ENCODE data around the gene HM13. TPM values are rescaled to one million over a fixed set of nuclear protein-coding genes. Genes with fewer than 3 reads are reported as not detected.
"Not testable (repeated sequence)": the region's sequence is repeated elsewhere in the genome, so short reads cannot be mapped to it uniquely, and the experiment has no call there.

Gene HM13
- total RNA-seq, 2 donors from 2014 or later = 129 to 164 TPM

GRCh38 chr20:31521267-31521666 is 7.0 kb downstream of the HM13 start:
- peaks cover 27% of the 10 kb centered on the region for H3K4me1 Mint-ChIP-seq
- H3K9me3 Mint-ChIP-seq; H3K27me3 Mint-ChIP-seq; H3K4me3 Mint-ChIP-seq; ATAC-seq (replicated peaks); H3K27ac Mint-ChIP-seq: not testable (repeated sequence)
- peaks cover 75% of the 10 kb centered on the region for H3K36me3 Mint-ChIP-seq (ENCODE audit: low read depth)

- Mint-ChIP-seq H3K36me3 (ENCODE audit: low read depth) (peaks cover 90% of the 10 kb centered on the region), H3K27ac (no peak overlapping the region), H3K9me3 (no peaks in the 10 kb centered on the region), H3K27me3 (no peaks in the 10 kb centered on the region), H3K4me1 (peaks cover 27% of the 10 kb centered on the region), H3K4me3 (no peak overlapping the region)
- no peak for ATAC-seq (replicated peaks)
Observed at GRCh38 chr20:31522731-31523130, 8.5 kb downstream of the HM13 start.

DNA sequence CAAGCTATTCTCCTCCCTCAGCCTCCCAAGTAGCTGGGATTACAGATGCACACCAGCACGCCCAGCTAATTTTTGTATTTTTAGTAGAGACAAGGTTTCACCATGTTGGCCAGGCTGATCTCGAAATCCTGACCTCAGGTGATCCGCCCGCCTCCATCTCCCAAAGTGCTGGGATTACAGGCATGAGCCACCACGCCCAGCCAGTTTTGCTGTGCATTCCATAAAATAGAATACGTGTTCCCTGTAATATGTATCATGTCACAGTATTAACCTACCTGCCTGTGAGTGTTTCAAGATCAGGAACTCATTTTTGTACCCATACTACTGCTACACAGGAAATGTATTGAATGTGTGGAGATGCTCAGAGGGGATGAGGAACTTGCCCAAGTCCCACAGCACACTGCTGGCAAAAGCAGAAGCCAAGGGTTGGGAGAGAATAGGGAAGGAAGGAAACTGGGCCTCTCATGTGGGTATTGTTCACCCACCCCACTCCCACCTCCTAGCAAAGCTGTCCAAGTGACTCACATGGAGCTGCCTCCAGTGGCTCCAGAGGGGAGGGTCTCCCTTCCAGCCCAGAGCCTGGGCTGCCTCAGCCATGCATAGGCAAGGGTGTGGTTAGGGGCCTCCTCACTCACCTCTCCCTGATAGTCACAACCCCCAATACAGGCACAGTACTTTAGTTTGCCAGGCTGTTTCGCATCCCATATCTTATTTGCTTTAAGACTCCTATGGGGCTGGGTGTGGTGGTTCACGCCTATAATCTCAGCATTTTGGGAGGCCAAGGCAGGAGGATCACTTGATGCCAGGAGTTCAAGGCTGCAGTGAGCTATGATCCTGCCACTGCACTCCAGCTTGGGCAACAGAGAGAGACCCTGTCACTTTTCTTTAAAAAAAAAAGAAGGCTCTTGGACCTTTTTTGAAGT is 9.4 kb downstream of the HM13 start:
- H3K36me3 Mint-ChIP-seq (ENCODE audit: low read depth) = peaks cover 98% of the 10 kb centered on the region

DNA sequence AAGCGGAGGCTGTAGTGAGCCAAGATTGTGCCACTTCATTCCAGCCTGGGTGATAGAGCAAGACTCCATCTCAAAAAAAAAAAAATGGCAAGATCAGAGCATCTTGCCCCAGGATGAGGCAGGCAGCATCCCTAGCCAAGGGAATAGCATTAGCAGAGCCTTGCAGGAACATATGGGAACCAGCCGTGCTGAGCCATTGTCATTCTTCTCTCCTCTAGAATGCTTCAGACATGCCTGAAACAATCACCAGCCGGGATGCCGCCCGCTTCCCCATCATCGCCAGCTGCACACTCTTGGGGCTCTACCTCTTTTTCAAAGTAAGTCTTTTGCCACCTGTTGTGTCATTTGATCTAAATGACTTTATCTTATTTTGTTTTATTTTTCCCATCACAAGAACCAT is 13.0 kb downstream of the HM13 start:
- ATAC-seq (replicated peaks) = no peak
- no peaks in the 10 kb centered on the region for H3K9me3 Mint-ChIP-seq

More for the DNA sequence above, 9.4 kb downstream of the HM13 start:
- H3K27me3 Mint-ChIP-seq = no peaks in the 10 kb centered on the region
- H3K9me3 Mint-ChIP-seq = no peaks in the 10 kb centered on the region
- H3K4me3 Mint-ChIP-seq = no peak overlapping the region
- no peak overlapping the region for H3K27ac Mint-ChIP-seq
- ATAC-seq (replicated peaks) = no peak
- peaks cover 27% of the 10 kb centered on the region for H3K4me1 Mint-ChIP-seq

GRCh38 chr20:31535298-31535697 is 21.1 kb downstream of the HM13 start:
- Mint-ChIP-seq H3K9me3 (no peaks in the 10 kb centered on the region), H3K27ac (no peak overlapping the region), H3K36me3 (ENCODE audit: low read depth) (peaks cover 100% of the 10 kb centered on the region), H3K4me1 (peaks cover 30% of the 10 kb centered on the region), H3K27me3 (no peaks in the 10 kb centered on the region), H3K4me3 (no peak overlapping the region)
- ATAC-seq (replicated peaks) = no peak

More for the DNA sequence above, 13.0 kb downstream of the HM13 start:
- H3K4me3 Mint-ChIP-seq = no peak overlapping the region
- H3K27me3 Mint-ChIP-seq = no peaks in the 10 kb centered on the region
- peaks cover 98% of the 10 kb centered on the region for H3K36me3 Mint-ChIP-seq (ENCODE audit: low read depth)
- no peak overlapping the region for H3K27ac Mint-ChIP-seq
- peaks cover 10% of the 10 kb centered on the region for H3K4me1 Mint-ChIP-seq

GRCh38 chr20:31536575-31536974 is 22.3 kb downstream of the HM13 start:
- Mint-ChIP-seq H3K27ac (peak overlapping the region; percentile 51), H3K9me3 (no peaks in the 10 kb centered on the region), H3K36me3 (ENCODE audit: low read depth) (peaks cover 98% of the 10 kb centered on the region), H3K4me3 (no peak overlapping the region), H3K4me1 (peaks cover 30% of the 10 kb centered on the region), H3K27me3 (no peaks in the 10 kb centered on the region)
- no peak for ATAC-seq (replicated peaks)

DNA sequence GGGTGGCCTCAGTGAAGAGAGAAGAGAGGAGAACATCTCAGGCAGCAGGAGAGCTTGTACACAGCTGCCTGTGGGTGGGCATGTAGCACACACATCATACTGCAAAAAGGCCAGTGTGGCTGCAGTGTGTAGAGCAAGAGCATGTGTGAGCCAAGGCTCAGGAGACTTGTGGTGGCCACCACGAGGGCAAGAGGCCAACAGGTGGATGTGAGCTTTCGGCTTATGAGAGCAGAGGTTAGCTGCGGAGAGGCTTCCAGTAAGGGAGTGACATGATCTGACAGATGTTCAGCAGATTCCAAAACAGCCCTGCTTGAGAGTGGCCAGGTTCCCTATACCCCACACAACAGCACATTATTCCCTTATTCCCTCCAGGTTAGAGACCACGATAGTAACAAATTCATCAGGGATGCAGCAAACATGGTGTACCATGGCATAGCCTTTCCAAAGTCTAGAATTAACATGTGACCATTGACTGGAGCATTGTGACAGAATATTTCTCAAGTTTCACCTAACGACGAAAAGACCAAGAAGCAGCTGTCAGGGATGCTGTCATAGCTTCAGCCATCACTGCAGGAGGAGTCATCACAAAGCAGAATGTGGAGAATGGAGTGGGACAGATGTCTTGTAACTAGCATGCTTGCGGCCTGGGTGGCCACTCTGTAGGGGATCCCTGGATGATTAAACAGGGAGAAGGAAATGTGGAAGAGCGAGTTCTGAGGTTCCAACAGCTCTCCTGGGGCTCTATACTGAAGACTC is 23.1 kb downstream of the HM13 start:
- H3K9me3 Mint-ChIP-seq = no peaks in the 10 kb centered on the region
- H3K4me1 Mint-ChIP-seq = peaks cover 32% of the 10 kb centered on the region
- H3K27ac Mint-ChIP-seq = peak overlapping the region; percentile 72
- peaks cover 98% of the 10 kb centered on the region for H3K36me3 Mint-ChIP-seq (ENCODE audit: low read depth)
- no peak for ATAC-seq (replicated peaks)
- no peaks in the 10 kb centered on the region for H3K27me3 Mint-ChIP-seq
- H3K4me3 Mint-ChIP-seq = no peak overlapping the region

GRCh38 chr20:31537890-31538289 is 23.6 kb downstream of the HM13 start:
- ATAC-seq (replicated peaks) = no peak
- H3K27me3 Mint-ChIP-seq = no peaks in the 10 kb centered on the region
- no peaks in the 10 kb centered on the region for H3K9me3 Mint-ChIP-seq
- peaks cover 32% of the 10 kb centered on the region for H3K4me1 Mint-ChIP-seq
- H3K36me3 Mint-ChIP-seq (ENCODE audit: low read depth) = peaks cover 98% of the 10 kb centered on the region
- H3K27ac Mint-ChIP-seq = peak overlapping the region; percentile 72
- H3K4me3 Mint-ChIP-seq = no peak overlapping the region

DNA sequence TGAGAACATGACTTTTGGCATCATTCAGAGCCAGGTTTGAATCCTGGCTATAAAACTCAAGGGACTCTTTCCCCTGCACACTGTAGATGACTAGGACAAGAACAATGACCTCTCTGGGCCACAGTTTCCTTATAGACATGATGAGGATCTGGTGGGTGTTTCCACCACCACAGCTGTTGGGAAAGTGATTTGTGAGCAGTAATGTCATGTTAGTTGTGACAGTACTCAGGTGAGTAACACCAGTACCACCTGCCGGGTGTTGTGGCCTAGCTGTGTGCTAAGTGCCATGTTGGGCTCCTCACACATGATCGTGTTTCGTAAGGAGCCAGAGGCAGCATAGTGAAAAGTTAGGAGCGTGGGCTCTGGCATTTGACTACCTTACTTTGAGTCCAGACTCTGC is 24.1 kb downstream of the HM13 start:
- no peak overlapping the region for H3K4me3 Mint-ChIP-seq
- peak; percentile 12 for ATAC-seq (replicated peaks)
- peaks cover 32% of the 10 kb centered on the region for H3K4me1 Mint-ChIP-seq
- H3K27ac Mint-ChIP-seq = peak overlapping the region; percentile 72
- H3K9me3 Mint-ChIP-seq = no peaks in the 10 kb centered on the region
- peaks cover 97% of the 10 kb centered on the region for H3K36me3 Mint-ChIP-seq (ENCODE audit: low read depth)
- no peaks in the 10 kb centered on the region for H3K27me3 Mint-ChIP-seq

GRCh38 chr20:31539636-31540035 is 25.4 kb downstream of the HM13 start:
- H3K36me3 Mint-ChIP-seq (ENCODE audit: low read depth) = peaks cover 93% of the 10 kb centered on the region
- H3K4me3 Mint-ChIP-seq; ATAC-seq (replicated peaks); H3K9me3 Mint-ChIP-seq; H3K27me3 Mint-ChIP-seq: not testable (repeated sequence)
- peaks cover 27% of the 10 kb centered on the region for H3K4me1 Mint-ChIP-seq
- H3K27ac Mint-ChIP-seq = peak overlapping the region; percentile 72

DNA sequence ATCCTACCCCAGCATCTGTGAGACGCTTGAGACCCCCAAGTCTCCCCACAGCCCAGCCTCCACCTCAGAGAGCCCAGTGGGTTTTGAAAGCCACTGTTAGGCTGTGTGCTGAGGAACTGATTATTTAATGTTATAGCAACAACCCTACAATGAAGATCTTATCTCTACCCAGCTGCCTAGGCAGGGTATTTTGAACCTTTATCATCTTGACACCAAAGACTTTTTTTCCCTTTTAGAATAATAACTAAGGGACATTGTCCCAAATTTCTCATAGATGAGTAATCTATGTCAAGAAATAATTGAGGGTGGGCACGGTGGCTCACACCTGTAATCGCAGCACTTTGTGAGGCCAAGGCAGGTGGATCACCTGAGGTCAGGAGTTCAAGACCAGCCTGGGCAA is 26.2 kb downstream of the HM13 start:
- no peaks in the 10 kb centered on the region for H3K9me3 Mint-ChIP-seq
- no peak overlapping the region for H3K4me3 Mint-ChIP-seq
- ATAC-seq (replicated peaks) = no peak
- H3K36me3 Mint-ChIP-seq (ENCODE audit: low read depth) = peaks cover 93% of the 10 kb centered on the region
- peak overlapping the region; percentile 58 for H3K27ac Mint-ChIP-seq
- no peaks in the 10 kb centered on the region for H3K27me3 Mint-ChIP-seq
- H3K4me1 Mint-ChIP-seq = peaks cover 27% of the 10 kb centered on the region

DNA sequence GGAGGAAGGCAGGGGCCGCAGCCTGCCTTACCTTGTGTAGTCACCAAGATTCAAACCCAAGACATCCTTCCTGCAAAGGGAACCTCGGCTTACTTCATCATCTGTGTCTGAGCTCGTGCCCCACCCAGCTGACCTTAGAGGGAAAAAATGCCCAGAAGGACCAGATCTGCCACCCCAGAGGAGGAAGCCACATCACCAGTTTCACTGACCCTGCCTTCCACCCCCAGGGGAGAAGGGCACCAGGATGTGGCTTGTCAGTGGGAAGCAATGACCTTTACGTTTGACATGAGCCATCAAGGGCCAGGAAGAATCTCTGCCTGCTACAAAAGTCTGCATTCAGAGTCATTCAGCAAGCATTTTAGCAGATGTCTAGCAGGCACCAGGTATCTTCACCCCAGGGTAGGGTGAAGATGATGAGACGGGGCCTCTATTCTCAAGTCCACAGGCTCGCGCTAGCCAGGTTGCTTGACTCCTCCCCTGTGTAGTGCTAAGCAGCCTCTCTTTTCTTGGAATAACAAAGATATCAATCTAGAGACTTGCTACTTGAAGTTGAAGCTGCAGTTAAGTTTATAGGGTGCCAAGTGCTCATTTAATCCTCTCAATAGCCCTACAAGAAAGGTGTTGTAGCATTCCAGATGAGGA is 28.1 kb downstream of the HM13 start:
- Mint-ChIP-seq H3K4me3 (peak overlapping the region; percentile 67), H3K36me3 (ENCODE audit: low read depth) (peaks cover 93% of the 10 kb centered on the region), H3K4me1 (peaks cover 20% of the 10 kb centered on the region), H3K9me3 (no peaks in the 10 kb centered on the region), H3K27ac (peak overlapping the region; percentile 84), H3K27me3 (no peaks in the 10 kb centered on the region)
- ATAC-seq (replicated peaks) = peak; percentile 82

- no peak for ATAC-seq (replicated peaks)
- H3K27ac Mint-ChIP-seq = peak overlapping the region; percentile 84
- no peaks in the 10 kb centered on the region for H3K27me3 Mint-ChIP-seq
- H3K36me3 Mint-ChIP-seq (ENCODE audit: low read depth) = peaks cover 93% of the 10 kb centered on the region
- no peaks in the 10 kb centered on the region for H3K9me3 Mint-ChIP-seq
- H3K4me1 Mint-ChIP-seq = peaks cover 18% of the 10 kb centered on the region
- H3K4me3 Mint-ChIP-seq = peak overlapping the region; percentile 67
Observed at GRCh38 chr20:31542963-31543362, 28.7 kb downstream of the HM13 start.

GRCh38 chr20:31543966-31544598 is 29.8 kb downstream of the HM13 start:
- H3K9me3 Mint-ChIP-seq = no peaks in the 10 kb centered on the region
- peak overlapping the region; percentile 53 for H3K27ac Mint-ChIP-seq
- H3K4me3 Mint-ChIP-seq = peak overlapping the region; percentile 24
- H3K27me3 Mint-ChIP-seq = no peaks in the 10 kb centered on the region
- peaks cover 10% of the 10 kb centered on the region for H3K4me1 Mint-ChIP-seq
- H3K36me3 Mint-ChIP-seq (ENCODE audit: low read depth) = peaks cover 93% of the 10 kb centered on the region
- peak; percentile 36 for ATAC-seq (replicated peaks)

All from activated T-helper 17 cell treated with anti-CD3 and anti-CD28 coated beads, Interleukin-2, amount 50 U/mL, for 72 hours (primary cell).